Immature natural killer cell (primary cell): ENCODE data around the gene FOXO6. TPM values are rescaled to one million over a fixed set of nuclear protein-coding genes. Genes with fewer than 3 reads are reported as not detected.

Experiments used
- DNase-seq, 3 donors: peaks; one replicate each; pipeline ENCODE4 v3.0.0; 2022; ENCODE audit warnings: mixed read lengths in 1 of 3
- H3K27ac Mint-ChIP-seq, 6 donors: one replicate each; pipeline ENCODE4 v1.8.0; 2020; ENCODE audit warnings: mixed read lengths in 6 of 6, mild to moderate bottlenecking in 5 of 6, inconsistent platforms in 4 of 6, moderate library complexity in 3 of 6
- H3K27me3 Mint-ChIP-seq, 3 donors: one replicate each; pipeline ENCODE4 v1.8.0; 2020 to 2021; ENCODE audit warnings: low read depth in 3 of 3, mild to moderate bottlenecking in 3 of 3, mixed read lengths in 3 of 3, moderate library complexity in 3 of 3, inconsistent platforms in 1 of 3
- H3K36me3 Mint-ChIP-seq, 3 donors: one replicate each; pipeline ENCODE4 v1.8.0; 2020; ENCODE audit warnings: mixed read lengths in 3 of 3, inconsistent platforms in 2 of 3, mild to moderate bottlenecking in 2 of 3
- H3K4me1 Mint-ChIP-seq, 2 donors: one replicate each; pipeline ENCODE4 v1.8.0; 2020; ENCODE audit warnings: inconsistent platforms in 2 of 2, mild to moderate bottlenecking in 2 of 2, mixed read lengths in 2 of 2, moderate library complexity in 1 of 2
- H3K4me3 Mint-ChIP-seq, 5 donors: one replicate each; pipeline ENCODE4 v1.8.0; 2020; ENCODE audit warnings: mild to moderate bottlenecking in 5 of 5, mixed read lengths in 5 of 5, inconsistent platforms in 3 of 5, moderate library complexity in 3 of 5
- H3K9me3 Mint-ChIP-seq, 6 donors: one replicate each; pipeline ENCODE4 v1.8.0; 2020; ENCODE audit warnings: mild to moderate bottlenecking in 6 of 6, mixed read lengths in 6 of 6, inconsistent platforms in 4 of 6, moderate library complexity in 3 of 6
- polyA plus RNA-seq, 3 donors: library from polyadenylated mRNA; unstranded; fragments of 300-500 nt; fragmentation: Illumina TruSeq; gene quantifications; one replicate each; pipeline ENCODE4 v1.2.3, GENCODE V29; 2021

Gene FOXO6
- polyA plus RNA-seq, 3 donors from 2014 or later = not detected

DNA sequence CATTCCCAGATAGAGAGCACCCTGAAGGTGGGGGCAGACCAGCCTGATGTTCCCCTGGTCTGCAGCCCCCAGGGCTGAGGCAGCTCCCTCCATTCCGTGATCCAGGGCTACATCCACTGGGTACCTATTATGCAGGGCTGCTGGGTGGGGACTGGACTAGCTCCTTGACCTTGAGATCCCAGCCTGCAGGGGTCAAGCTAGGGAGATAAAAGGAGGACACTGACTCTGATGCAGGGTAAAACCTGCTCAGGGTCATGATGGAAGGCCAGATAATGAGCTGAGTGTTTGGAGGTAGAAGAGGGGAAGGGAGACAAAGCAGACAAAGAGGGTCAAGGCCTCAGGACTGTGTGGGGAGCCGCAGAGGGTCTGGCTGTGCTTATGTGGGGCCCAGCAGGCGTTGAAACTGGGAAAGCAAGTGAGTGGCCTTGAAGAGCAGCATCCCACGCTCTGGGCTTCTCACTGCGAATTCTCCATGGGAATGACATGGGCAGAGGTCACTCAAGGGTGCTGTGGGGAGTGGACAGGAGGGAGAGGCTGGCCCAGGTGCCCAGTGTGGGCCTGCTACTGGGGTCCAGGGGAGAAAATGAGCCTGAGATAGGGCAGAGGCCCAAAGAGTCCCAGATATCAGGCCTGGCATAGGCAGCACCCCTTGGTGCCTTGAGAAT, 9.7 kb downstream of the FOXO6 start:
- peaks cover 0 to 7% of the 10 kb centered on the region in 2 donors for H3K4me1 Mint-ChIP-seq
- no peaks in the 10 kb centered on the region for H3K9me3 Mint-ChIP-seq
- peaks cover 0 to 4% (median 0%) of the 10 kb centered on the region in 3 donors for H3K36me3 Mint-ChIP-seq
- peak overlapping the region in 1 of 6 donors; percentile 81 for H3K27ac Mint-ChIP-seq
- no peak overlapping the region for H3K4me3 Mint-ChIP-seq
- DNase-seq = no peak
- H3K27me3 Mint-ChIP-seq = peaks cover 7 to 19% (median 12%) of the 10 kb centered on the region in 3 donors

DNA sequence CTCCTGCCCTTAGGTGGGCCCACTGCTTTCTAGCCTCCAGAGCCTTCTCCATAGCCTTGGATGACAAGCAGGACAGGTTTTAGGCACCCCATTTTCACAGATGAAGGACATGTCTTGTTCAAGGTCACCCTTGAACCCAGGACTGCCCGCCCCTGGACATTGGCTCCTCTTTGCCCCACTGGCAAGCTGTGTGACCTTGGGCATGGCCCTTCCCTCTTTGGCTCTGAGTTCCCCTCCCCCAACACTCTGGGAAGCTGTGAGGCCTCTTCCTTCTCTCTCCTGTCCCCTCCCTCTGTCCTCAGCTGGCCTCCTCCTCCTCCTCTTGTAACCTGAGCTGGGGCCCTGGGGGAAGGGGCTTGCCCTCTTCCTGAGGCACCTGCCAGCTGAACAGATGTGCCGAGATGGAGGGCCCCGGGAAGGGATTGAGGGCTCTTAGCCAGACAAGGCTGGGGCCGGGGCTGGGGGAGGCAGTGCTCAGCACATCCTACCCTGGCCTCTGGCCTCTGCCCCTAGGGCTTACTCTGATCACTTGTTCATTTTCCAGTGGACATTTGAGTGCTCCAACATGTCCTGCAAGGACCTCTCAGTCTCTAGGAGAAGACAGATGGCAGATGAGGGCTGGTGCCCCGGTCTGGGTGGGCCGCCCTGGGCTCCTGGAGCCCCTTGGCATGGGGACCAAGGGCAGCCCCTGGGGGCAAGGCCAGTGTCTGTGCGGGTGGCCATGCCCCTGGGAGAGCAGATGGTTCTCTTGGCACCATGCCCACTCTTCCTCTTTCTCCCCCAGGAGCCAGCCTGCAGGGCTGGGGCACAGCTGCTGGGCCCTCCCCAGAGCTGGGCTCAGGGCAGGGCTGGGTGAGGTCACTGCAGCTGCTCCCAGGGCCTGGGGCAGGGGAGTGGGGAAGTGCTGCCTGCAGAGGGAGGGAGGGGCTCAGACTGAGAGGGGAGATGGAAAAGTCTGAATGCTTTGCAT, 10.7 kb downstream of the FOXO6 start:
- Mint-ChIP-seq H3K9me3 (no peaks in the 10 kb centered on the region), H3K27ac (no peak overlapping the region), H3K36me3 (peaks cover 1 to 4% (median 4%) of the 10 kb centered on the region in 3 donors), H3K4me1 (peaks cover 0 to 5% of the 10 kb centered on the region in 2 donors), H3K27me3 (peaks cover 7 to 19% (median 13%) of the 10 kb centered on the region in 3 donors), H3K4me3 (no peak overlapping the region)
- DNase-seq = no peak

DNA sequence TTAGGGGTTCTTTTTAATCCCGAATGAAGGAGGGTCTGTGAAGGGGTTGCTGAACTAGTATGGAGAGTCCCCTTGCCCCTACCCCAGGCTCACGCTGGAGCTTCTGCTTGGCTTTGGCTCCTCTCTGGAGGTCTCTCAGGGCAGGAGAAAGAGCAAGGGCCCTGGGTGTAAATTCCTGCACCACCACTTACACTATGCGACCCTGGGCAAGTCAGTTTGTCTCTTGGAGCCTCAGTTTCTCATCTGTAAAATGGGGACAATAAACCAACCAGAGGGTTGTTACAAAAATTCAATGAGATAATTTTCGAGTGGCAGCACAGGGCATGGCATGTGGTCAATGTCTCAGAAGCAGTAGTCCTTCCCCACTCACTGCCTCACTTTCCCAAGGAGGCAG, 11.4 kb downstream of the FOXO6 start:
- Mint-ChIP-seq H3K4me1 (no peaks in the 10 kb centered on the region), H3K36me3 (peaks cover 3 to 4% (median 4%) of the 10 kb centered on the region in 3 donors), H3K9me3 (no peaks in the 10 kb centered on the region), H3K27me3 (peaks cover 3 to 14% (median 13%) of the 10 kb centered on the region in 3 donors), H3K27ac (no peak overlapping the region), H3K4me3 (no peak overlapping the region)
- no peak for DNase-seq

DNA sequence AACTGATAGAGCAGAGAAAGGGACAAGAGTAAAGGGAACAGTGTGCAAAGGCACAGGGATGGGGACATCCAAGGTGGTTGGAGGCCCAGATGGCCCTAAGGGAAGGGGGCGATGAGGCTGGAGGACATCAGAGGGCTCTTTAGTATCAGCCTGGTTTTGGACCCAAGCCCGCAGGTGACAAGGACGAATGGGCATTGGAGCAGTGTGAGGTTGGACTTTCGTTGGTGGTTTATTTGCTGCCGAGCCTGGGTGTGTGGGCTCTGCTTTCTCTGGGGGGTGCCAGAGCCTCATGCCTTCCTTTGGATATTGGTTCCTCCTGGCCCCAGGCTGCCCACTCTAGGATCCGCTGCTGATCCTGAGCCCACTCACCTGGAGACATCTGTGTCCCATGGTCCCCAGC, 12.1 kb downstream of the FOXO6 start:
- no peaks in the 10 kb centered on the region for H3K4me1 Mint-ChIP-seq
- peak overlapping the region in 1 of 6 donors; percentile 16 for H3K27ac Mint-ChIP-seq
- no peaks in the 10 kb centered on the region for H3K9me3 Mint-ChIP-seq
- H3K4me3 Mint-ChIP-seq = no peak overlapping the region
- DNase-seq = no peak
- H3K36me3 Mint-ChIP-seq = peaks cover 3 to 4% (median 4%) of the 10 kb centered on the region in 3 donors
- H3K27me3 Mint-ChIP-seq = peaks cover 0 to 13% (median 8%) of the 10 kb centered on the region in 3 donors

DNA sequence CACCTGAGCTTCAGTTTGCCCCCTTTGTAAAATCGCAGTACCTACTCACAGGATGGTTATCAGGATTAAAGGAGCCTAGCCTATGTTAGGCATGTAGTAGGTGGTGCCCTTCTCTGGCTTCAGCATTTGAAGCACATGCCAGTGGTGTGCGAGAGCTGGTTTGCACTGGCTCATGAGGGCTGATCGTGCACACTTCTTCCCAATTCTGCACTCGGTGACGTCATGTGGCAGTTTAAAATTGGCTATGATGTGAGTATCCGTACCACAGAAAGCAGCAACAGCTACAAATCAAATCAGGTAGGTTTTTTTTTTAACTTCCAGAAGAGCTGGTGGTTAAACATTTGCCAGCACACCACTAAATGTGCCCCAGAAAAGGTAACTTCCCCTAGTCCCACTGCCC, 13.5 kb downstream of the FOXO6 start:
- Mint-ChIP-seq H3K4me1 (no peaks in the 10 kb centered on the region), H3K4me3 (no peak overlapping the region), H3K27me3 (peaks cover 0 to 6% (median 6%) of the 10 kb centered on the region in 3 donors), H3K9me3 (no peaks in the 10 kb centered on the region), H3K27ac (no peak overlapping the region), H3K36me3 (peaks cover 3 to 4% (median 4%) of the 10 kb centered on the region in 3 donors)
- DNase-seq = no peak

DNA sequence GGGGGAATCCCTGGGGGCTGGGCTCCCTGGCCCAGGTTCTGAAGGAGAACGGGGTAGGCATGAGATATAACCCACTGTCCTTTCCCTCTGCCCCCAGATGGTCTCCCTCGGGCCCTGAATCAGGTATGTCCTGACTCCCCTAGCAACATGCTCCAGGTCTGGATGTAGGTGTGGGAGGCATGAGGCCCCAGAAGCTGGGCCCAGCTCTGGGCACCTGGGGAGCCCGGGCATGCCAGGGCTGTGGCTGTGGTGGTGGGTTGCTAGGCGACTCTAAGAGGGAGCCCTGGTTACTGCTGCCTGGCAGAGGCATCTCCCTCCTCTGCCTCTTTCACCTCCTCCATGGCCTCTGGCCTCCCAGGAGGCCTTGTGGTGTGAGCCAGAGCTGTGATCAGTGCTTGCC, 16.2 kb downstream of the FOXO6 start:
- Mint-ChIP-seq H3K36me3 (peaks cover 3 to 4% (median 4%) of the 10 kb centered on the region in 3 donors), H3K4me1 (peaks cover 0 to 8% of the 10 kb centered on the region in 2 donors), H3K4me3 (no peak overlapping the region), H3K27ac (no peak overlapping the region), H3K9me3 (no peaks in the 10 kb centered on the region), H3K27me3 (peaks cover 1 to 10% (median 2%) of the 10 kb centered on the region in 3 donors)
- no peak for DNase-seq

DNA sequence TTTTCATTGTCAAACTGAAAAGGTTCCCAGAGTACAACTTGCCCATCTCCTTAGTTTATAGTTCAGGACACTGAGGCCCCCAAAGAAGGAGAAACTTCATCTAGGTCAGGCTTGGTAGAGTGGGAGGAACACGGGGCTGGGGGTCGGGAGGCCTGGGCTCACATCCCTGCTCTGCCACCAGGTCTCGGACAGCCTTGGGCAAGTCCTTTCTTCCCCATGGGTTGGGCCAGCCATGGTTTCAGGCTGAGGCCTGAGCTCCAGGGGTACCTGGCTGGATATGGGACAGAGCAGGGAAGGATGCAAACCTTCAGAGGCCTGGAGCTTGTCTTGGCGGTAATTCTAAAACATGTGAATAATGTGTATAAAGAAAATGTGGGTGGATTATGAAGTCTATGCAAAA, 17.0 kb downstream of the FOXO6 start:
- DNase-seq = no peak
- peaks cover 1 to 8% (median 6%) of the 10 kb centered on the region in 3 donors for H3K27me3 Mint-ChIP-seq
- peaks cover 3 to 4% (median 4%) of the 10 kb centered on the region in 3 donors for H3K36me3 Mint-ChIP-seq
- H3K4me3 Mint-ChIP-seq = no peak overlapping the region
- no peak overlapping the region for H3K27ac Mint-ChIP-seq
- H3K9me3 Mint-ChIP-seq = no peaks in the 10 kb centered on the region
- peaks cover 3 to 11% of the 10 kb centered on the region in 2 donors for H3K4me1 Mint-ChIP-seq

DNA sequence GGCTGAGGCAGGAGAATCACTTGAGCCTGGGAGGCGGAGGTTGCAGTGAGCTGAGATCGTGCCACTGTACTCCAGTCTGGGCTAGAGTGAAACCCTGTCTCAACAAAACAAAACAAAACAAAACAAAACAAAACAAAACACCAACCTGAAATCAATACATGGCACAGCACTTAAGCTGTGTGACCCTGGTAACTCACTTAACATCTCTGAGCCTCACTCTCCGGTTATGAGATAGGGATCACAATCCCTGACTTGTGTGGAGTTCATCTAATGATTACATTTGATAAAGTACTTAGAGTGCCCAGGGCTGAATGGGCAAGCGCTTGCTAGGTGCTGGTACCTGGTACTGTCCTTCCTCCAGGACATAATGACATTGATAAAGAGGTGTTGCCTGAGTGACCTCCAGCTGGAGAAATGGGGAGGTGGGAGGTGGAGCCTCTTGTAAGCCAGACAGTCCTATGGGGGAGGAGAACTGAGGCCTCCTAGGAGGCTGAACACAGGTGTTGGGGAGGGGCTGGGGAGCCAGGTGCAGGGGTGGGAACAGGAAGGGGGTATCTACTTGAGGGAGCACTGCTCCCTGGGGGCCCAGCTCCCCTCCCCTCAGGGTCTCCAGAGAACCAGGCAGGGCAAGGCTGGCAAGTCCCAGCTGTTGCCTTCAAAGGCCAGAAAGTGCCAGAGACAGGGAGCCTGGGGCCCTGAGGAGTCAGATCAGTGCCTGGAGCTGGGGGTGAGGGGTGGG, 17.9 kb downstream of the FOXO6 start:
- Mint-ChIP-seq H3K4me1 (peaks cover 10 to 16% of the 10 kb centered on the region in 2 donors), H3K4me3 (no peak overlapping the region), H3K36me3 (peaks cover 3 to 4% (median 4%) of the 10 kb centered on the region in 3 donors), H3K27ac (no peak overlapping the region), H3K27me3 (peaks cover 2 to 13% (median 9%) of the 10 kb centered on the region in 3 donors), H3K9me3 (no peaks in the 10 kb centered on the region)
- no peak for DNase-seq

DNA sequence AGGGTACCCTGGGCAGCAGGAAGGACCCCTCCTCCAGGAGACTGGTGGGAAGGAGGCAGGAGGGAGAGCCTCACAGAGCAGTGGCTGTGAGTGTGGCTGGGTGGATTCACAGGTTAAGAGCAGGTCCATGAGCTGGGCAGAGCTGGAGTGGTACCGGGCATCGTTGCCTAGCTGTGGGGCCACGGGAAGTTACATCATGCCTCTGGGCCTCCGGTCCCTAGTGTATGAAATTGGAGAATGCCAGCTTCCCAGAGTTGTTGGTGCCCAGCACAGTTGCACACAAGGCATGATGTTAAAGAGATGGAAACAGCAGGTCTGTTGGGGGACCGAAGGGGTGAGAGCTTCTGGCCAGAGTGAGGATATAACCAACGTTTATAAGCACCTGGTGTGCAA, 18.5 kb downstream of the FOXO6 start:
- H3K4me3 Mint-ChIP-seq = peak overlapping the region; percentile 20 to 83 (median 58)
- peaks cover 3 to 4% (median 4%) of the 10 kb centered on the region in 3 donors for H3K36me3 Mint-ChIP-seq
- H3K9me3 Mint-ChIP-seq = no peaks in the 10 kb centered on the region
- peaks cover 4 to 17% (median 9%) of the 10 kb centered on the region in 3 donors for H3K27me3 Mint-ChIP-seq
- peaks cover 10 to 16% of the 10 kb centered on the region in 2 donors for H3K4me1 Mint-ChIP-seq
- H3K27ac Mint-ChIP-seq = no peak overlapping the region
- no peak for DNase-seq

DNA sequence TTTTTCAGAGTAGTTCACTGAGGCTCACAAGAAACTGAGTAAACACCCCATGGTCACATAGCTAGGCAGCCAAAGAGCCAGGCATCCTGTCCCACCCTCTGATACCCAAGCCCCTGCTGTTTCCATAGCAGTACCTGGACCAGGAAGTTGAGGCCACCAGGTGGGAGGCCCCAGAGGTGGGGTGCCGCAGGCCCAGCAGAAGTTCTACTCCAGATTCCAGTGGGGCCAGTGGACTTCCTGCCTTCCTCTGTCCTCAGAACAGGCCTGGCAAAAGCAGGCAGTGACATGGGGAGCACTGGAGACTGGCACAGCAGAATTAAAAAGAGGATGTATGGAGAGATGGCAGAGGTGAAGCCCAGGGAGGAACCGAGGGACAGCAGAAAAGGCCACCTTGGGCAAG, 19.0 kb downstream of the FOXO6 start:
- Mint-ChIP-seq H3K27me3 (peaks cover 4 to 19% (median 10%) of the 10 kb centered on the region in 3 donors), H3K4me1 (peaks cover 10 to 16% of the 10 kb centered on the region in 2 donors), H3K27ac (peak overlapping the region in 1 of 6 donors; percentile 21), H3K9me3 (no peaks in the 10 kb centered on the region), H3K36me3 (peaks cover 3 to 4% (median 4%) of the 10 kb centered on the region in 3 donors), H3K4me3 (peak overlapping the region; percentile 44 to 83 (median 61))
- DNase-seq = no peak

DNA sequence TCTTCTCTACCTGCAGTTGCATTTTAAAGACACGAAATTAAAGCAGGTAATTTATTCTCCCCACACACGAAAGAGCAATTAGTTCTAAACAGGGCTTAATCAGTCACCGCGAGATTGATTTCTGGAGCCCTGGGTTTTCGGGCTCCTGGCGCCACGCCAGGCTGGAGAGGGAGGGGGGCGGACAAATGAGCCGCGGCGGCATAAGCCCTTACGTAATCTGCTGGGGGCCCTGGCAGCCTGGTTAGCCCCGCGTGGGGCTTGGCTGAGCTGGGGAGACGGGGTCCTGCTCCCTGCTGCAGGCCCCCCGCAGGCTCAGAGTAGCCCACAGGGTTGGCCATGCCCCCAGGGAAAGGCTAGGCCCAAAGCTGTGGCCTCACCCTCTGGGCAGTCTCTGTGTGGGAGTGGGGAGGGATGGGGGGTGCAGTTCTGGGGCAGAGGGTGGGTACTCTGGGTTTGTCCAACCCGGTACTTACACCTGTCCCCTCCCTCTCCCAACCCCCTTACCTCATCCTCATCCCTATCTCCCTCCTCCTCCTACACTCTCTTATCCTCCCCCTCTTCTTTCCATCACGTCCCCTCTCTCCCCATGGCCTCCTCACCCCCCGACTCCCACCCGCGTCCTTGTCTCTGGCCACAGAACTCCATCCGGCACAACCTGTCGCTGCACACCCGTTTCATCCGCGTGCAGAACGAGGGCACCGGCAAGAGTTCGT, 19.9 kb downstream of the FOXO6 start:
- Mint-ChIP-seq H3K9me3 (no peaks in the 10 kb centered on the region), H3K4me1 (peaks cover 10 to 16% of the 10 kb centered on the region in 2 donors), H3K27ac (peak overlapping the region; percentile 19 to 80 (median 52)), H3K36me3 (peaks cover 0 to 4% (median 3%) of the 10 kb centered on the region in 3 donors), H3K27me3 (peaks cover 4 to 20% (median 9%) of the 10 kb centered on the region in 3 donors), H3K4me3 (peak overlapping the region; percentile 83 to 91 (median 89))
- DNase-seq = peak in 1 of 3 donors; percentile 27

DNA sequence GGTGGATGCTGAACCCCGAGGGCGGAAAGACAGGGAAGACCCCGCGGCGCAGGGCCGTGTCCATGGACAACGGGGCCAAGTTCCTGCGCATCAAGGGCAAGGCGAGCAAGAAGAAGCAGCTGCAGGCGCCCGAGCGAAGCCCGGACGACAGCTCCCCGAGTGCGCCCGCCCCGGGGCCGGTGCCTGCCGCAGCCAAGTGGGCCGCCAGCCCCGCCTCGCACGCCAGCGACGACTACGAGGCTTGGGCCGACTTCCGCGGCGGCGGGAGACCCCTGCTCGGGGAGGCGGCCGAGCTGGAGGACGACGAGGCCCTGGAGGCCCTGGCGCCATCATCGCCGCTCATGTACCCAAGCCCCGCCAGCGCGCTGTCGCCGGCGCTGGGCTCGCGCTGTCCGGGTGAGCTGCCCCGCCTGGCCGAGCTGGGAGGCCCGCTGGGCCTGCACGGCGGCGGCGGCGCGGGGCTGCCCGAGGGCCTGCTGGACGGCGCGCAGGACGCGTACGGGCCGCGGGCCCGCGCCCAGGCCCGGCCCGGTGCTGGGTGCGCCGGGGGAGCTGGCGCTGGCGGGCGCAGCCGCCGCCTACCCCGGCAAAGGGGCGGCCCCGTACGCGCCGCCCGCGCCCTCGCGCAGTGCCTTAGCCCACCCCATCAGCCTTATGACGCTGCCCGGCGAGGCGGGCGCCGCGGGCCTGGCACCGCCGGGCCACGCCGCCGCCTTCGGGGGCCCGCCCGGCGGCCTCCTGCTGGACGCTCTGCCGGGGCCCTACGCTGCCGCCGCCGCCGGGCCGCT, 20.7 kb downstream of the FOXO6 start:
- DNase-seq = peak; percentile 58 to 69 (median 61)
- Mint-ChIP-seq H3K27ac (peak overlapping the region in 5 of 6 donors; percentile 19 to 80 (median 67)), H3K4me3 (peak overlapping the region; percentile 83 to 91 (median 89)), H3K4me1 (peaks cover 10 to 16% of the 10 kb centered on the region in 2 donors), H3K27me3 (peaks cover 4 to 20% (median 8%) of the 10 kb centered on the region in 3 donors), H3K9me3 (no peaks in the 10 kb centered on the region), H3K36me3 (peaks cover 0 to 2% (median 0%) of the 10 kb centered on the region in 3 donors)
